A549 (cell line): ENCODE measurements around the gene GABPB1.

Experiments used
- BCL3 ChIP-seq: fragments of >200 bp; sonication (Bioruptor Twin); formaldehyde crosslinking; IDR thresholded peaks from 3 replicates; pipeline ENCODE4 v1.6.1; 2016
- CBX2 ChIP-seq: fragments of 200-600 bp; sonication (generic); IDR thresholded peaks from 2 replicates; pipeline ENCODE4 v1.6.1; 2016; ENCODE audit warnings: low read depth, mild to moderate bottlenecking, borderline replicate concordance
- CHD4 ChIP-seq: fragments of 200-600 bp; sonication (generic); IDR thresholded peaks from 2 replicates; pipeline ENCODE4 v1.6.1; 2016; ENCODE audit warnings: antibody characterized with exemption, mild to moderate bottlenecking, borderline replicate concordance
- CTCF ChIP-seq: fragments of >200 bp; sonication (Bioruptor Twin); formaldehyde crosslinking; IDR thresholded peaks from 3 replicates; pipeline ENCODE4 v1.5.1; 2016
- EP300 ChIP-seq, 2 experiments: fragments of >200 bp; sonication (Bioruptor Twin); formaldehyde crosslinking; IDR thresholded peaks; 2 replicates in 1 of 2; 3 replicates in 1 of 2; pipeline ENCODE4 v1.6.1; 2016 to 2017
- HDAC2 ChIP-seq: fragments of 200-600 bp; sonication (generic); IDR thresholded peaks from 2 replicates; pipeline ENCODE4 v1.6.1; 2016
- JUN ChIP-seq, 2 experiments: fragments of >200 bp; sonication (Bioruptor Twin); formaldehyde crosslinking; IDR thresholded peaks; 2 replicates in 1 of 2; 3 replicates in 1 of 2; pipeline ENCODE4 v1.6.1; 2016 to 2017
- MAX ChIP-seq: IDR thresholded peaks from 2 replicates; pipeline ENCODE4 v1.6.1; 2012
- MAZ ChIP-seq: fragments of 150-350 bp; IDR thresholded peaks from 2 replicates; pipeline ENCODE4 v1.6.1; 2014; ENCODE audit warnings: antibody characterized with exemption, low read depth, low read length, borderline replicate concordance
- PHF8 ChIP-seq: fragments of 200-600 bp; sonication (generic); IDR thresholded peaks from 2 replicates; pipeline ENCODE4 v1.6.1; 2016; ENCODE audit warnings: low read depth, mild to moderate bottlenecking, antibody characterized with exemption, moderate library complexity, borderline replicate concordance
- POLR2A ChIP-seq: IDR thresholded peaks from 2 replicates; pipeline ENCODE4 v1.6.1; 2012; ENCODE audit warnings: mild to moderate bottlenecking, low read length
- RNF2 ChIP-seq: fragments of 200-600 bp; sonication (generic); IDR thresholded peaks from 2 replicates; pipeline ENCODE4 v1.6.1; 2016; ENCODE audit warnings: low read depth, mild to moderate bottlenecking, antibody characterized with exemption, moderate library complexity, borderline replicate concordance
- SREBF2 ChIP-seq: fragments of 450-650 bp; IDR thresholded peaks from 2 replicates; pipeline ENCODE4 v1.6.1; 2014; ENCODE audit warnings: mild to moderate bottlenecking, moderate library complexity

GRCh38 chr15:50231761-50232160, 123.2 kb downstream of the GABPB1 start:
- TF ChIP-seq CTCF, result no peak
- TF ChIP-seq MAZ, result no peak
- TF ChIP-seq RNF2, result no peak
- no peak for TF ChIP-seq POLR2A
- TF ChIP-seq HDAC2, result no peak
- TF ChIP-seq MAX, result no peak
- TF ChIP-seq CHD4, result no peak
- TF ChIP-seq BCL3, result no peak
- no peak for TF ChIP-seq PHF8
- TF ChIP-seq SREBF2, result no peak
- TF ChIP-seq JUN (IDR thresholded peaks at IDR 0.05), result no peak
- TF ChIP-seq EP300 (IDR thresholded peaks at IDR 0.05), result no peak
- no peak for TF ChIP-seq CBX2
